NK-92 (cell line): ENCODE results near the gene SLC7A6OS.

Experiments
- DNase-seq: peaks from one replicate; lab custom pipeline; 2025; ENCODE audit not compliant: unreplicated experiment; lab: John Stamatoyannopoulos, UW

SLC7A6OS gene

DNA sequence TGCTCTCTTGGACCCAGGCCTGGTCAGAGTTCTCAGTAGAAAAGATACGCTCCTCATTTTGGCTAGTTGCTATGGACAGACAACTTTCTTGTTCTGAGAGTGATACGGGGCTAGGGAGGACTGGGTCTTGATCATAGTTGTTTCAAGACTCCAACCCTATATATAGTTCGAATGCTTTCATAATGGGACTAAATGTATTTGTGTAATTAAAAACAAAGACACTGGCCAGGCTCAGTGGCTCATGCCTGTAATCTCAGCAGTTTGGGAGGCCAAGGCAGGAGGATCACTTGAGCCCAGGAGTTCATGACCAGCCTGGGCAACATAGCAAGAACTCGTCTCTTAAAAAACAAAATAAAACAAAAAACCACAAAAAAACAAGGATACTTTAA lies 28.7 kb downstream of the SLC7A6OS start:
- DNase-seq, result no peak

- no peak for DNase-seq
Observed at GRCh38 chr16:68281368-68282063, 29.2 kb downstream of the SLC7A6OS start.

GRCh38 chr16:68279726-68280558 lies 30.8 kb downstream of the SLC7A6OS start:
- DNase-seq, result no peak

GRCh38 chr16:68276223-68276622 lies 34.5 kb downstream of the SLC7A6OS start:
- no peak for DNase-seq

GRCh38 chr16:68275611-68276191 lies 35.0 kb downstream of the SLC7A6OS start:
- no peak for DNase-seq

DNA sequence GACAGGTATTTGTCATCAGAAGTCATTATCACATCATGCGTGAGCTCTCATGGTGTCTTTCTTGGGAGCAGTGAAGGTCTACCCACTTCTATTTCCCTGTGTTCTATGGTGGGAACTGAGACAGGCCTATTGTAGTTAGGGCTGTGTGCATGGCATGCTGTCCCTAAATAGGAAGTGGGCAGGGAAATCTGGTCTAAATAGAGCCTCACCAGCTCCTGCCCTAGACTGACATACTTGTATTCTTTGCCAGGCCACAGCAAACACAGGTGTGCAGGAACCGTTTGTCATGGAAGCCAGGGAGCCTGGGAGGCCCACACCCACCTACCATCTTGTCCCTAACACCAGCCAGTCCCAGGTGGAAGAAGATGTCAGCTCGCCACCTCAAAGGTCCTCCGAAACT lies 36.3 kb downstream of the SLC7A6OS start:
- no peak for DNase-seq

- DNase-seq, result no peak
Observed at GRCh38 chr16:68273896-68274295, 36.9 kb downstream of the SLC7A6OS start.

DNA sequence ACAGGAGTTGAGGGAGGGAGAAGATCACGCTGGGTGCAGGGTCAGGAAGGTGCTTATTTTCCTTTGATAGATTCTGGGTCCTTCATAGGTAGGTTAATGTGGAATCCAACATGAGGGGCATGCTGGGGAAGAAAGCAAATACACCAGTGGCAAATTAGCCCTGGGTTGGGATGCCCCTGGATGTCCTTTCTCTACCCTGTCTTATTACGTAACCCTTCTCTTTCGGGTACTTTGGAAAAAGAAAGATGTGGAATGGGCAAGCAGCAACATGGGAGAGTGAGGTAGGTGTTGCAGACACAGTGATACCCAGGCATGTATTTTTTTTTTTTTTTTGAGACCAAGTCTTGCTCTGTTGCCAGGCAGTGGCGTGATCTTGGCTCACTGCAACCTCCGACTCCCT lies 37.3 kb downstream of the SLC7A6OS start:
- DNase-seq, result no peak

GRCh38 chr16:68272507-68273209 lies 38.1 kb downstream of the SLC7A6OS start:
- no peak for DNase-seq

- no peak for DNase-seq
Observed at GRCh38 chr16:68270353-68270752, 40.4 kb downstream of the SLC7A6OS start.

DNA sequence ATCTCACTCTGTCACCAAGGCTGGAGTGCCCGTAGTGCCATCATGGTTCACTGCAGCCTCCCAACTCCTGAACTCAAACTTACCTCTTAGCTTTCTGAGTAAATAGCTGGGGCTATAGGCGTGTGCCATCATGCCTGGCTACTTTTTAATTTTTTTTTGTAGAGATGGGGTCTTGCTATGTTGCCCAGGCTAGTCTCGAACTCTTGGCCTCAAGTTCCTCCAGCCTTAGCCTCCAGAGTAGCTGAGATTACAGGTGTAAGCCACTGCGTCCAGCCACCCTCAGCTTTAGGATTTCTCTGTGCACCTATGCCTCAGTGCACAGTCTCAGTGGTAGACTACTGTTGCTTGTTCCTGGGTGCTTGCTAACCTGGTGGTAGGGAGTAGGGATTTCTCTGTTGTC lies 41.0 kb downstream of the SLC7A6OS start:
- DNase-seq, result no peak

GRCh38 chr16:68267612-68268405 lies 42.9 kb downstream of the SLC7A6OS start:
- DNase-seq, result no peak

GRCh38 chr16:68265078-68265920 lies 45.4 kb downstream of the SLC7A6OS start:
- no peak for DNase-seq

GRCh38 chr16:68264128-68265077 lies 46.3 kb downstream of the SLC7A6OS start, which contains the start of gene SLC7A6:
Gene SLC7A6, plus strand, starts transcription at chr16:68264526. Its CDS starts 10,201 bp downstream, at chr16:68274727.
- no peak for DNase-seq

DNA sequence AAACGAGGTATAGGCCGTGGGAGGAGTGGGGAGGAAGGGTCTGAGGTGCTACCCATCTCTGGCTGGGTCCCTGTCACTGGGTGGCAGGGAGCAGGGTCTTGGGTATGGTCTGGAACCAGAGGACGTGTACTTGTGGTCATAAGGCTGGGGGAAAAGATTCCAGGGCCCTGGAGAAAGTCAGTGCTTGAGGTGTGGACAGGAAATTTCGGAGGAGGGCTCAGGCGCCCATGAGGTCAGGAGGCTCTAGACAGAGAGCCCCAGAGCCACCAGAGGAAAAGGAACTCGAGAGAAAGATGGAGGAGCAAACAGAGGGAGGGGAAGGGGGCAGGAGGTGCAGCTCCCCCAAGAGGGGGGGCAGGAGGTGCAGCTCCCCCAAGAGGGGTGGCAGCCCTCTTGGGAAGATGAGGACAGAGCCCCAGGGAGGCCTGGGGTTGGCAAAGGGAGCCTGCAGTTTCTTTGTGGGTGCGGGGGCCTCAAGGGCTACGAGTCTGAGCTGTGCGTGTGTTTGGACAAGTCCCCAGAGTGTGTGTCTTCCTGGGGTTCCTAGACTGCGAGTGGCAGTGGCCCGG lies 47.1 kb downstream of the SLC7A6OS start:
- no peak for DNase-seq

DNA sequence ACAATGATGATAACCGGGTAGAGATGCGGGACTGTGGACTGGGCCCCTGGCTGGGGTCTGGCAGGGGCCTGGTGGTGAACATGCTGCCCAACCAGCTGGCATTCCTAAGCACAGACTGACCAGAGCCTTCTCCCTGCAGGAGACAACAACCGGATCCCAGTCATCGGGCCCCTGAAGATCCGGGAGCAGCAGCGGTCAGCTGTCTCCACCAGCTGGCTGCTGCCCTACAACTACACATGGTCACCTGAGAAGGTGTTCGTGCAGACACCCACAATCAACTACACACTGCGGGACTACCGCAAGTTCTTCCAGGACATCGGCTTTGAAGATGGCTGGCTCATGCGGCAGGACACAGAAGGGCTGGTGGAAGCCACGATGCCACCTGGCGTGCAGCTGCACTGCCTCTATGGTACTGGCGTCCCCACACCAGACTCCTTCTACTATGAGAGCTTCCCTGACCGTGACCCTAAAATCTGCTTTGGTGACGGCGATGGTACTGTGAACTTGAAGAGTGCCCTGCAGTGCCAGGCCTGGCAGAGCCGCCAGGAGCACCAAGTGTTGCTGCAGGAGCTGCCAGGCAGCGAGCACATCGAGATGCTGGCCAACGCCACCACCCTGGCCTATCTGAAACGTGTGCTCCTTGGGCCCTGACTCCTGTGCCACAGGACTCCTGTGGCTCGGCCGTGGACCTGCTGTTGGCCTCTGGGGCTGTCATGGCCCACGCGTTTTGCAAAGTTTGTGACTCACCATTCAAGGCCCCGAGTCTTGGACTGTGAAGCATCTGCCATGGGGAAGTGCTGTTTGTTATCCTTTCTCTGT lies 51.5 kb downstream of the SLC7A6OS start:
- no peak for DNase-seq
